GM23338 (cell line): ENCODE measurements around the gene BOK. TPM values are rescaled to one million over a fixed set of nuclear protein-coding genes. Genes with fewer than 3 reads are reported as not detected.

Experiments used
- ATAC-seq: fragments of 200-7000 bp; cut with Tn5 transposase; 3 replicates; pipeline ENCODE4 v1.9.1; 2020
- DNase-seq: peaks from one replicate; pipeline ENCODE4 v3.0.0-alpha.2; 2015; ENCODE audit warnings: low spot score
- H2AFZ ChIP-seq: fragments of 200-600 bp; sonication (generic); 2 replicates; pipeline ENCODE4 v1.8.0; 2016; ENCODE audit warnings: antibody characterized with exemption, mild to moderate bottlenecking, moderate library complexity
- H3F3A ChIP-seq: fragments of 200-600 bp; sonication (generic); replicated peaks from 2 replicates; pipeline ENCODE4 v1.8.0; 2017; ENCODE audit warnings: antibody characterized with exemption, mixed run types, low read depth
- H3K27ac ChIP-seq: fragments of 200-600 bp; sonication (generic); 2 replicates; pipeline ENCODE4 v1.6.1; 2016; ENCODE audit warnings: low read depth
- H3K27me3 ChIP-seq: fragments of 200-600 bp; sonication (generic); 2 replicates; pipeline ENCODE4 v1.8.0; 2016; ENCODE audit warnings: mild to moderate bottlenecking, mixed run types, moderate library complexity; ENCODE audit not compliant: insufficient read depth
- H3K36me3 ChIP-seq: fragments of 200-600 bp; sonication (generic); 2 replicates; pipeline ENCODE4 v1.8.0; 2016; ENCODE audit warnings: mild to moderate bottlenecking; ENCODE audit not compliant: insufficient read depth
- H3K4me1 ChIP-seq: fragments of 200-600 bp; sonication (generic); 2 replicates; pipeline ENCODE4 v1.8.0; 2016; ENCODE audit warnings: mild to moderate bottlenecking, moderate library complexity; ENCODE audit not compliant: insufficient read depth
- H3K4me2 ChIP-seq: fragments of 200-600 bp; sonication (generic); 2 replicates; pipeline ENCODE4 v1.7.1; 2017; ENCODE audit warnings: mixed run types
- H3K4me3 ChIP-seq: fragments of 200-600 bp; sonication (generic); 2 replicates; pipeline ENCODE4 v1.6.1; 2016; ENCODE audit warnings: mixed run types
- H3K79me2 ChIP-seq: fragments of 200-600 bp; sonication (generic); replicated peaks from 2 replicates; pipeline ENCODE4 v1.8.0; 2017; ENCODE audit warnings: mild to moderate bottlenecking; ENCODE audit not compliant: insufficient read depth
- H3K9me2 ChIP-seq: fragments of 200-600 bp; sonication (generic); 2 replicates; pipeline ENCODE4 v1.8.0; 2017; ENCODE audit not compliant: insufficient read depth
- H4K20me1 ChIP-seq: fragments of 200-600 bp; sonication (generic); replicated peaks from 2 replicates; pipeline ENCODE4 v1.8.0; 2017; ENCODE audit warnings: mild to moderate bottlenecking; ENCODE audit not compliant: insufficient read depth
- H3K27ac Mint-ChIP-seq: 2 replicates; pipeline ENCODE4 v1.8.0; 2020; ENCODE audit warnings: inconsistent platforms, mild to moderate bottlenecking, moderate library complexity, mixed read lengths
- H3K27me3 Mint-ChIP-seq: 3 replicates; pipeline ENCODE4 v1.8.0; 2022; ENCODE audit warnings: low read depth, mild to moderate bottlenecking, moderate library complexity, mixed read lengths, inconsistent platforms; ENCODE audit not compliant: insufficient read depth, poor library complexity
- H3K36me3 Mint-ChIP-seq: 3 replicates; pipeline ENCODE4 v1.8.0; 2021; ENCODE audit warnings: low read depth, mild to moderate bottlenecking, inconsistent platforms, moderate library complexity, mixed read lengths
- H3K4me1 Mint-ChIP-seq: 3 replicates; pipeline ENCODE4 v1.8.0; 2020; ENCODE audit warnings: mild to moderate bottlenecking, inconsistent platforms, mixed read lengths
- H3K4me3 Mint-ChIP-seq: 3 replicates; pipeline ENCODE4 v1.8.0; 2021; ENCODE audit warnings: moderate library complexity, mild to moderate bottlenecking, inconsistent platforms, mixed read lengths
- H3K9me3 Mint-ChIP-seq: 3 replicates; pipeline ENCODE4 v1.8.0; 2020; ENCODE audit warnings: moderate library complexity, mild to moderate bottlenecking, inconsistent platforms, mixed read lengths
- CTCF ChIP-seq, 2 experiments: fragments of 200-600 bp in 1 of 2; sonication (generic) in 1 of 2; conservative IDR thresholded peaks; 2 replicates each; pipeline versions ENCODE4 v1.5.1 to v1.6.1; 2016 to 2017; ENCODE audit warnings: antibody characterized with exemption in 2 of 2, low read depth in 2 of 2, mild to moderate bottlenecking in 2 of 2, moderate library complexity in 1 of 2
- EZH2 ChIP-seq: fragments of 200-600 bp; sonication (generic); IDR thresholded peaks from one replicate; pipeline ENCODE4 v1.8.0; 2017; ENCODE audit warnings: antibody characterized with exemption, mild to moderate bottlenecking, low read depth; ENCODE audit not compliant: unreplicated experiment
- EZH2phosphoT487 ChIP-seq: fragments of 200-600 bp; sonication (generic); IDR thresholded peaks from one replicate; pipeline ENCODE4 v1.8.1; 2018; ENCODE audit warnings: antibody characterized with exemption; ENCODE audit not compliant: unreplicated experiment
- JUNB ChIP-seq: IDR thresholded peaks from one replicate; pipeline ENCODE4 v1.6.1; 2016; ENCODE audit warnings: antibody characterized with exemption; ENCODE audit not compliant: unreplicated experiment
- NANOG ChIP-seq: IDR thresholded peaks from 2 replicates; pipeline ENCODE4 v1.6.1; 2016; ENCODE audit warnings: antibody characterized with exemption, borderline replicate concordance
- ZNF114 ChIP-seq: fragments of 250-450 bp; sonication (Bioruptor Pico); IDR thresholded peaks from 2 replicates; pipeline ENCODE4 v1.5.0; 2020; ENCODE audit warnings: mild to moderate bottlenecking, moderate library complexity
- polyA plus RNA-seq: library from polyadenylated mRNA; unstranded; fragments of >200 nt; fragmentation: Nextera tagmentation; extraction: Ambion mirVana; gene quantifications from 2 replicates; pipeline ENCODE4 v1.2.1, GENCODE V29; 2016
- total RNA-seq: library from RNA; depleted of rRNA; stranded (reverse); fragments of >200 nt; shearing (Covaris generic); gene quantifications from 2 replicates; pipeline ENCODE4 v1.2.3, GENCODE V29; 2014
- TF ChIP-seq, protein P1 (sequence below): fragments of 250-450 bp; sonication (Bioruptor Pico); IDR thresholded peaks from 2 replicates; pipeline ENCODE4 v1.5.0; 2020; ENCODE audit warnings: mild to moderate bottlenecking, moderate library complexity
- TF ChIP-seq, protein P2 (sequence below): IDR thresholded peaks from 2 replicates; pipeline ENCODE4 v1.6.1; 2016; ENCODE audit warnings: antibody characterized with exemption

BOK gene
- total and polyA plus RNA-seq, 2 experiments from 2014 or later: 13.5 to 36.7 TPM

DNA sequence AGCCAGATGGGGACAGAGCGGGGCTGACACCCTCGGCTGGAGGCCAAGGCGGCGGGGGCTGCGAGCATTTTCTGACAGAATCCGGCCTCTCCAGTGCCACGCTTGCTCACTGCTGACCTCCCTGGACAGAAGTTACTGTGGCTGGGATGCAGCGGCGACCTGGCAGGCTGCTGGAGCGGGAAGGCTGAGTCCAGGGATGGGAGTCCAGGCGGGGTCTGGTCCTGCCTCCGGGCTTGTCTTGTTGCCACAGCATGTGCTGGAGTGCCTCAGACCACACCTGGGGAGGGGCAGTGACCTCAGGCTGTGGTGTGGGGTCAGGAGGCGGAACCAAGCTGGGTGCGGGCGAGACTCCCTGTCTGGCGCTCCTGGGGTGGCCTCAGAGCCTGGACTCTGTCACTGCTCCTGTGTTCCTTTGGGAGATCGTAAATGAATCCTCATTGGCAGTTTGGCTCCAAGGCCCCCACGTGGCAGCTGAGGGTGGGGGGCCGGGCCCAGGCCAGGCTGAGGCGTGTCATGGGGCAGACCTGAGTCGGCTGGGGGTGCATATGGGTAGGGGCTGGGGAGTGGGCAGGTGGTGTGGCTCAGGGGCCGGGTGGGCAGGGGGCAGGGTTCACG is 5.5 kb downstream of the BOK start:
- Mint-ChIP-seq H3K36me3 (no peaks in the 10 kb centered on the region; the same call in 2 of the 3 replicates), H3K27me3 (peaks cover 15% of the 10 kb centered on the region), H3K4me3 (no peak overlapping the region), H3K4me1 (peaks cover 6% of the 10 kb centered on the region; the same call in 2 of the 3 replicates), H3K9me3 (no peaks in the 10 kb centered on the region), H3K27ac (no peak overlapping the region)
- ATAC-seq: no peak
- Histone ChIP-seq H3F3A (no peaks in the 10 kb centered on the region), H3K4me1 (no peaks in the 10 kb centered on the region; the same call in 1 of the 2 replicates), H4K20me1 (peaks cover 14% of the 10 kb centered on the region), H2AFZ (no peak overlapping the region), H3K9me2 (no peaks in the 10 kb centered on the region), H3K79me2 (peaks cover 4% of the 10 kb centered on the region), H3K27me3 (no peaks in the 10 kb centered on the region), H3K4me3 (no peak overlapping the region), H3K36me3 (no peaks in the 10 kb centered on the region), H3K27ac (no peak overlapping the region), H3K4me2 (no peak overlapping the region)
- TF ChIP-seq, protein P1, sequence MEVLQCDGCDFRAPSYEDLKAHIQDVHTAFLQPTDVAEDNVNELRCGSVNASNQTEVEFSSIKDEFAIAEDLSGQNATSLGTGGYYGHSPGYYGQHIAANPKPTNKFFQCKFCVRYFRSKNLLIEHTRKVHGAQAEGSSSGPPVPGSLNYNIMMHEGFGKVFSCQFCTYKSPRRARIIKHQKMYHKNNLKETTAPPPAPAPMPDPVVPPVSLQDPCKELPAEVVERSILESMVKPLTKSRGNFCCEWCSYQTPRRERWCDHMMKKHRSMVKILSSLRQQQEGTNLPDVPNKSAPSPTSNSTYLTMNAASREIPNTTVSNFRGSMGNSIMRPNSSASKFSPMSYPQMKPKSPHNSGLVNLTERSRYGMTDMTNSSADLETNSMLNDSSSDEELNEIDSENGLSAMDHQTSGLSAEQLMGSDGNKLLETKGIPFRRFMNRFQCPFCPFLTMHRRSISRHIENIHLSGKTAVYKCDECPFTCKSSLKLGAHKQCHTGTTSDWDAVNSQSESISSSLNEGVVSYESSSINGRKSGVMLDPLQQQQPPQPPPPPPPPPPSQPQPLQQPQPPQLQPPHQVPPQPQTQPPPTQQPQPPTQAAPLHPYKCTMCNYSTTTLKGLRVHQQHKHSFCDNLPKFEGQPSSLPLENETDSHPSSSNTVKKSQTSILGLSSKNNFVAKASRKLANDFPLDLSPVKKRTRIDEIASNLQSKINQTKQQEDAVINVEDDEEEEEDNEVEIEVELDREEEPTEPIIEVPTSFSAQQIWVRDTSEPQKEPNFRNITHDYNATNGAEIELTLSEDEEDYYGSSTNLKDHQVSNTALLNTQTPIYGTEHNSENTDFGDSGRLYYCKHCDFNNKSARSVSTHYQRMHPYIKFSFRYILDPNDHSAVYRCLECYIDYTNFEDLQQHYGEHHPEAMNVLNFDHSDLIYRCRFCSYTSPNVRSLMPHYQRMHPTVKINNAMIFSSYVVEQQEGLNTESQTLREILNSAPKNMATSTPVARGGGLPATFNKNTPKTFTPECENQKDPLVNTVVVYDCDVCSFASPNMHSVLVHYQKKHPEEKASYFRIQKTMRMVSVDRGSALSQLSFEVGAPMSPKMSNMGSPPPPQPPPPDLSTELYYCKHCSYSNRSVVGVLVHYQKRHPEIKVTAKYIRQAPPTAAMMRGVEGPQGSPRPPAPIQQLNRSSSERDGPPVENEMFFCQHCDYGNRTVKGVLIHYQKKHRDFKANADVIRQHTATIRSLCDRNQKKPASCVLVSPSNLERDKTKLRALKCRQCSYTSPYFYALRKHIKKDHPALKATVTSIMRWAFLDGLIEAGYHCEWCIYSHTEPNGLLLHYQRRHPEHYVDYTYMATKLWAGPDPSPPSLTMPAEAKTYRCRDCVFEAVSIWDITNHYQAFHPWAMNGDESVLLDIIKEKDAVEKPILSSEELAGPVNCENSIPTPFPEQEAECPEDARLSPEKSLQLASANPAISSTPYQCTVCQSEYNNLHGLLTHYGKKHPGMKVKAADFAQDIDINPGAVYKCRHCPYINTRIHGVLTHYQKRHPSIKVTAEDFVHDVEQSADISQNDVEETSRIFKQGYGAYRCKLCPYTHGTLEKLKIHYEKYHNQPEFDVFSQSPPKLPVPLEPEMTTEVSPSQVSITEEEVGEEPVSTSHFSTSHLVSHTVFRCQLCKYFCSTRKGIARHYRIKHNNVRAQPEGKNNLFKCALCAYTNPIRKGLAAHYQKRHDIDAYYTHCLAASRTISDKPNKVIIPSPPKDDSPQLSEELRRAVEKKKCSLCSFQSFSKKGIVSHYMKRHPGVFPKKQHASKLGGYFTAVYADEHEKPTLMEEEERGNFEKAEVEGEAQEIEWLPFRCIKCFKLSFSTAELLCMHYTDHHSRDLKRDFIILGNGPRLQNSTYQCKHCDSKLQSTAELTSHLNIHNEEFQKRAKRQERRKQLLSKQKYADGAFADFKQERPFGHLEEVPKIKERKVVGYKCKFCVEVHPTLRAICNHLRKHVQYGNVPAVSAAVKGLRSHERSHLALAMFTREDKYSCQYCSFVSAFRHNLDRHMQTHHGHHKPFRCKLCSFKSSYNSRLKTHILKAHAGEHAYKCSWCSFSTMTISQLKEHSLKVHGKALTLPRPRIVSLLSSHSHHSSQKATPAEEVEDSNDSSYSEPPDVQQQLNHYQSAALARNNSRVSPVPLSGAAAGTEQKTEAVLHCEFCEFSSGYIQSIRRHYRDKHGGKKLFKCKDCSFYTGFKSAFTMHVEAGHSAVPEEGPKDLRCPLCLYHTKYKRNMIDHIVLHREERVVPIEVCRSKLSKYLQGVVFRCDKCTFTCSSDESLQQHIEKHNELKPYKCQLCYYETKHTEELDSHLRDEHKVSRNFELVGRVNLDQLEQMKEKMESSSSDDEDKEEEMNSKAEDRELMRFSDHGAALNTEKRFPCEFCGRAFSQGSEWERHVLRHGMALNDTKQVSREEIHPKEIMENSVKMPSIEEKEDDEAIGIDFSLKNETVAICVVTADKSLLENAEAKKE (CRISPR knock-in tag): no peak
- TF ChIP-seq EZH2phosphoT487: no peak
- no peak for TF ChIP-seq EZH2
- TF ChIP-seq, protein P2, sequence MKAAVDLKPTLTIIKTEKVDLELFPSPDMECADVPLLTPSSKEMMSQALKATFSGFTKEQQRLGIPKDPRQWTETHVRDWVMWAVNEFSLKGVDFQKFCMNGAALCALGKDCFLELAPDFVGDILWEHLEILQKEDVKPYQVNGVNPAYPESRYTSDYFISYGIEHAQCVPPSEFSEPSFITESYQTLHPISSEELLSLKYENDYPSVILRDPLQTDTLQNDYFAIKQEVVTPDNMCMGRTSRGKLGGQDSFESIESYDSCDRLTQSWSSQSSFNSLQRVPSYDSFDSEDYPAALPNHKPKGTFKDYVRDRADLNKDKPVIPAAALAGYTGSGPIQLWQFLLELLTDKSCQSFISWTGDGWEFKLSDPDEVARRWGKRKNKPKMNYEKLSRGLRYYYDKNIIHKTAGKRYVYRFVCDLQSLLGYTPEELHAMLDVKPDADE: no peak
- TF ChIP-seq JUNB: no peak
- TF ChIP-seq CTCF (conservative IDR thresholded peaks at IDR 0.05; ENCODE audit: low read depth in 2 of 2): no peak
- TF ChIP-seq NANOG: no peak
- no peak for TF ChIP-seq ZNF114
- DNase-seq: no peak
